GM12878 (cell line): ENCODE data around the gene ECM2. TPM values are rescaled to one million over a fixed set of nuclear protein-coding genes. Genes with fewer than 3 reads are reported as not detected.

Experiments
- ATAC-seq: fragments of 200-7000 bp; cut with Tn5 transposase; 3 replicates; pipeline ENCODE4 v1.9.1; 2020; ENCODE audit warnings: mild to moderate bottlenecking, moderate library complexity
- BruUV-seq: library from RNA; stranded (reverse); fragments of 400-500 nt; replicated peaks from 2 replicates; lab custom pipeline; 2021; lab: Mats Ljungman, UMichigan
- CTCF ChIA-PET: fragments of 300-600 bp; sonication (Branson Sonifier 250); formaldehyde crosslinking; extraction: SDS; loops from one replicate; lab custom pipeline; 2021; ENCODE audit warnings: inconsistent platforms; lab: Yijun Ruan, JAX
- POLR2A ChIA-PET: fragments of 350-600 bp; formaldehyde crosslinking; extraction: SDS; loops from one replicate; lab custom pipeline; 2021; ENCODE audit warnings: inconsistent platforms; lab: Charles Lee
- RAD21 ChIA-PET: fragments of 300-600 bp; sonication (Branson Sonifier 250); formaldehyde crosslinking; loops from one replicate; lab custom pipeline; 2023; ENCODE audit warnings: antibody characterized with exemption; ENCODE audit not compliant: unreplicated experiment; lab: Charles Lee
- SMC1A ChIA-PET: fragments of 300-600 bp; sonication (Branson Sonifier 250); formaldehyde crosslinking; loops from one replicate; lab custom pipeline; 2023; ENCODE audit not compliant: unreplicated experiment, uncharacterized antibody; lab: Charles Lee
- DNase-seq: peaks from one replicate; pipeline ENCODE4 v3.0.0-alpha.2; 2011; ENCODE audit warnings: low read depth, low spot score
- FAIRE-seq: peaks from 3 replicates; lab custom pipeline; 2011; peaks lifted over from hg19 to GRCh38; lab: Jason Lieb, UNC
- H2AFZ ChIP-seq: 2 replicates; pipeline ENCODE4 v1.6.0; 2011; ENCODE audit warnings: low read depth, low read length, control low read depth; ENCODE audit not compliant: control insufficient read depth
- H3K27ac ChIP-seq: 2 replicates; pipeline ENCODE4 v1.5.1; 2011; ENCODE audit warnings: control low read depth; ENCODE audit not compliant: control insufficient read depth, insufficient read depth
- H3K27me3 ChIP-seq, 2 experiments: replicated peaks in 1 of 2; 2 replicates each; pipeline versions ENCODE4 v1.6.0 to v1.6.1; 2011; ENCODE audit warnings: low read length in 1 of 2; ENCODE audit not compliant: control insufficient read depth in 2 of 2, insufficient read depth in 2 of 2
- H3K36me3 ChIP-seq, 2 experiments: 2 replicates each; pipeline ENCODE4 v1.5.1; 2011; ENCODE audit warnings: low read length in 1 of 2; ENCODE audit not compliant: control insufficient read depth in 2 of 2, insufficient read depth in 2 of 2
- H3K4me1 ChIP-seq: 2 replicates; pipeline ENCODE4 v1.6.1; 2011; ENCODE audit warnings: mild to moderate bottlenecking, low read length, moderate library complexity, mixed read lengths; ENCODE audit not compliant: control insufficient read depth, insufficient read depth
- H3K4me2 ChIP-seq: 2 replicates; pipeline ENCODE4 v1.6.0; 2011; ENCODE audit warnings: control low read depth; ENCODE audit not compliant: control insufficient read depth, insufficient read depth
- H3K4me3 ChIP-seq: fragments of 200-600 bp; sonication (generic); 2 replicates; pipeline ENCODE4 v1.5.1; 2016
- H3K79me2 ChIP-seq: 2 replicates; pipeline ENCODE4 v1.6.0; 2011; ENCODE audit warnings: low read length; ENCODE audit not compliant: control insufficient read depth, insufficient read depth
- H3K9ac ChIP-seq: 2 replicates; pipeline ENCODE4 v1.8.0; 2011; ENCODE audit warnings: low read length, control low read depth, mixed read lengths; ENCODE audit not compliant: control insufficient read depth, insufficient read depth
- H3K9me3 ChIP-seq: replicated peaks from 3 replicates; pipeline ENCODE4 v1.5.1; 2011; ENCODE audit warnings: mild to moderate bottlenecking, low read length; ENCODE audit not compliant: control insufficient read depth, insufficient read depth
- H4K20me1 ChIP-seq: 2 replicates; pipeline ENCODE4 v1.6.0; 2011; ENCODE audit not compliant: control insufficient read depth, insufficient read depth
- CHD2 ChIP-seq: IDR thresholded peaks from 2 replicates; pipeline ENCODE4 v1.6.1; 2011; ENCODE audit warnings: low read depth, low read length, improper control_type of control experiment, borderline replicate concordance
- CHD4 ChIP-seq: fragments of 200-600 bp; sonication (generic); IDR thresholded peaks from 2 replicates; pipeline ENCODE4 v1.6.1; 2016; ENCODE audit warnings: mild to moderate bottlenecking
- HDAC2 ChIP-seq: fragments of 200-600 bp; sonication (generic); IDR thresholded peaks from 2 replicates; pipeline ENCODE4 v1.6.1; 2017
- MTA2 ChIP-seq: fragments of 450-650 bp; IDR thresholded peaks from 2 replicates; pipeline ENCODE4 v1.6.1; 2016; ENCODE audit warnings: low read depth, mild to moderate bottlenecking, moderate library complexity
- NBN ChIP-seq: fragments of 450-650 bp; IDR thresholded peaks from 2 replicates; pipeline ENCODE4 v1.6.1; 2016
- NR2F1 ChIP-seq: fragments of 450-650 bp; conservative IDR thresholded peaks from 2 replicates; pipeline ENCODE4 v1.6.1; 2017; ENCODE audit warnings: mild to moderate bottlenecking
- PAX8 ChIP-seq: fragments of 450-650 bp; IDR thresholded peaks from 2 replicates; pipeline ENCODE4 v1.6.1; 2017; ENCODE audit warnings: mild to moderate bottlenecking, moderate library complexity
- PKNOX1 ChIP-seq: fragments of 450-650 bp; IDR thresholded peaks from 2 replicates; pipeline ENCODE4 v1.6.1; 2016; ENCODE audit warnings: mild to moderate bottlenecking
- PML ChIP-seq: IDR thresholded peaks from 2 replicates; pipeline ENCODE4 v1.6.1; 2012; ENCODE audit warnings: low read length, inconsistent platforms
- ZNF24 ChIP-seq: fragments of 450-650 bp; IDR thresholded peaks from 2 replicates; pipeline ENCODE4 v1.6.1; 2017; ENCODE audit warnings: antibody characterized with exemption, mild to moderate bottlenecking
- WGBS: methylation state at CpG from one replicate; pipeline ENCODE4 v1.1.6; 2016; ENCODE audit warnings: low lambda C conversion rate; ENCODE audit not compliant: insufficient replicate concordance, insufficient coverage; ENCODE audit errors: missing lambda C conversion rate; 5-methylcytosine and 5-hydroxymethylcytosine counted together
- in situ Hi-C: fragments of 300-500 bp; cut with MboI; formaldehyde crosslinking; loops from 9 replicates; pipeline ENCODE4 v1.14.3; 2018; ENCODE audit warnings: mixed read lengths
- intact Hi-C: fragments of 100-400 bp; cut with micrococcal nuclease; formaldehyde crosslinking; loops from one replicate; pipeline ENCODE4 v1.14.2; 2022; ENCODE audit not compliant: unreplicated experiment
- polyA plus RNA-seq, 11 experiments: library from polyadenylated mRNA; depleted of rRNA in 4 of 11; unstranded in 6 of 11; stranded (reverse) in 5 of 11; fragments of >200 nt; fragmentation: Nextera tagmentation in 4 of 11; fragmentation: Illumina TruSeq in 1 of 11; extraction: Ambion mirVana in 4 of 11; extraction: Trizol in 1 of 11; gene quantifications; 1 replicate in 1 of 11; 2 replicates in 10 of 11; pipeline versions ENCODE4 v1.2.1 to v1.2.3, GENCODE V29; 2011 to 2016; ENCODE audit warnings: inconsistent platforms in 2 of 11, missing spikeins in 2 of 11, low read depth in 1 of 11
- total RNA-seq, 4 experiments: library from RNA; depleted of rRNA in 3 of 4; stranded (reverse); fragments of >200 nt in 3 of 4; fragmentation: Illumina TruSeq in 1 of 4; extraction: Trizol in 1 of 4; gene quantifications; 2 replicates each; pipeline versions ENCODE4 v1.2.1 to v1.2.3, GENCODE V29; 2013 to 2021
- TF ChIP-seq, protein P1 (sequence below): fragments of 450-650 bp; formaldehyde crosslinking; IDR thresholded peaks from 2 replicates; pipeline ENCODE4 v1.4.0; 2020; ENCODE audit warnings: mild to moderate bottlenecking, moderate library complexity

The ECM2 gene
- total and polyA plus RNA-seq, 10 of the 15 experiments (the other 5 are each of a cell fraction or from before 2014, with no cell fraction given), result 0.03 to 0.67 (median 0.09) TPM; not detected in 2

GRCh38 chr9:92520837-92521236 is 15.0 kb downstream of the ECM2 start (continued):
- TF ChIP-seq, protein P1, sequence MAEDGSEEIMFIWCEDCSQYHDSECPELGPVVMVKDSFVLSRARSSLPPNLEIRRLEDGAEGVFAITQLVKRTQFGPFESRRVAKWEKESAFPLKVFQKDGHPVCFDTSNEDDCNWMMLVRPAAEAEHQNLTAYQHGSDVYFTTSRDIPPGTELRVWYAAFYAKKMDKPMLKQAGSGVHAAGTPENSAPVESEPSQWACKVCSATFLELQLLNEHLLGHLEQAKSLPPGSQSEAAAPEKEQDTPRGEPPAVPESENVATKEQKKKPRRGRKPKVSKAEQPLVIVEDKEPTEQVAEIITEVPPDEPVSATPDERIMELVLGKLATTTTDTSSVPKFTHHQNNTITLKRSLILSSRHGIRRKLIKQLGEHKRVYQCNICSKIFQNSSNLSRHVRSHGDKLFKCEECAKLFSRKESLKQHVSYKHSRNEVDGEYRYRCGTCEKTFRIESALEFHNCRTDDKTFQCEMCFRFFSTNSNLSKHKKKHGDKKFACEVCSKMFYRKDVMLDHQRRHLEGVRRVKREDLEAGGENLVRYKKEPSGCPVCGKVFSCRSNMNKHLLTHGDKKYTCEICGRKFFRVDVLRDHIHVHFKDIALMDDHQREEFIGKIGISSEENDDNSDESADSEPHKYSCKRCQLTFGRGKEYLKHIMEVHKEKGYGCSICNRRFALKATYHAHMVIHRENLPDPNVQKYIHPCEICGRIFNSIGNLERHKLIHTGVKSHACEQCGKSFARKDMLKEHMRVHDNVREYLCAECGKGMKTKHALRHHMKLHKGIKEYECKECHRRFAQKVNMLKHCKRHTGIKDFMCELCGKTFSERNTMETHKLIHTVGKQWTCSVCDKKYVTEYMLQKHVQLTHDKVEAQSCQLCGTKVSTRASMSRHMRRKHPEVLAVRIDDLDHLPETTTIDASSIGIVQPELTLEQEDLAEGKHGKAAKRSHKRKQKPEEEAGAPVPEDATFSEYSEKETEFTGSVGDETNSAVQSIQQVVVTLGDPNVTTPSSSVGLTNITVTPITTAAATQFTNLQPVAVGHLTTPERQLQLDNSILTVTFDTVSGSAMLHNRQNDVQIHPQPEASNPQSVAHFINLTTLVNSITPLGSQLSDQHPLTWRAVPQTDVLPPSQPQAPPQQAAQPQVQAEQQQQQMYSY (CRISPR knock-in tag), result no peak
- TF ChIP-seq MTA2 (no peak), PAX8 (no peak)

DNA sequence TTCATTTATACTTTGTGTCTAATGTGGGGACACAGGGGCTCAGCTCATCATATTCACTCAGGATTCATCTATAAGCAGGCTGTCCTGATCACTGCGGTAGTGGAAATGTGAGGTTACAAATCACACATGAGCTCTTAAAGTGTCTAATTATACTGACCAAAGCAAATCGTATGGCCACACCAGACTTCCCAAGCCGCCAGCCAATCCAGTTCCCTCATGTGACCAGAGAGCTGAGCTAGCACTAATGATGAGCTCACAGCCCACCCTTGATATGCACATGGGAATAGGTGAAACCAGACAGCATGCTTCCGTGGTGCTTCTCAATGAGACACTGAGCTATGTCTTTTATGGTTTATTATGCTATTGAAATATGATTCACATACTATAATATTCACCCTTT is 17.6 kb downstream of the ECM2 start:
- ATAC-seq, result no peak
- Histone ChIP-seq H3K36me3 (no peaks in the 10 kb centered on the region), H3K4me2 (no peak overlapping the region), H4K20me1 (no peaks in the 10 kb centered on the region), H3K79me2 (no peaks in the 10 kb centered on the region), H2AFZ (no peak overlapping the region), H3K9ac (no peak overlapping the region), H3K9me3 (no peaks in the 10 kb centered on the region), H3K27me3 (no peaks in the 10 kb centered on the region), H3K4me3 (no peak overlapping the region), H3K27ac (no peak overlapping the region), H3K4me1 (no peaks in the 10 kb centered on the region)
- no TSS peak for BruUV-seq
- POLR2A ChIA-PET, result no interaction called here
- DNase-seq, result no peak
- in situ Hi-C loops (no loop called here), intact Hi-C loops (no loop called here)
- CTCF ChIA-PET, result no interaction called here
- TF ChIP-seq PKNOX1 (no peak), PML (no peak), CHD2 (no peak), ZNF24 (no peak), CHD4 (no peak), HDAC2 (no peak), NR2F1 (no peak), NBN (no peak)
- SMC1A ChIA-PET, result interaction anchor here (0.8 kb wide), 1 partner anchor 20 kb away, joined by 3 read pairs; no protein-coding TSS in a partner anchor
- WGBS, result 82% methylated on average over 4 of the region's 4 CpGs
- FAIRE-seq, result no peak
- RAD21 ChIA-PET, result no interaction called here
